MG63 (cell line): ENCODE results near the gene IER5L. TPM values are rescaled to one million over a fixed set of nuclear protein-coding genes. Genes with fewer than 3 reads are reported as not detected.

Experiments
- total RNA-seq: library from RNA; depleted of rRNA; stranded (reverse); fragments of >200 nt; shearing (Covaris generic); gene quantifications from 2 replicates; pipeline ENCODE4 v1.2.3, GENCODE V29; 2014; ENCODE audit warnings: low replicate concordance; rRNA removed

IER5L gene
- total RNA-seq, 1 experiment from 2014 or later, result 21.7 TPM

Other genes starting within 250 kb of the IER5L start
- 16.9 and 29.7 TPM in 2 replicates for gene DOLK, start 230.7 kb downstream of the IER5L start, total RNA-seq
- gene NUP188, start 230.6 kb downstream of the IER5L start, total RNA-seq, result 14.5 and 22.4 TPM in 2 replicates
- gene SH3GLB2, start 149.9 kb downstream of the IER5L start, total RNA-seq, result 36.7 and 42.7 TPM in 2 replicates
- 16.5 and 19.3 TPM in 2 replicates for gene MIGA2, start 141.6 kb downstream of the IER5L start, total RNA-seq
- gene DOLPP1, start 97.2 kb downstream of the IER5L start, total RNA-seq, result 18.4 and 24.9 TPM in 2 replicates
- gene CRAT, start 67.5 kb downstream of the IER5L start, total RNA-seq, result 16.3 and 17.5 TPM in 2 replicates
- 76.3 and 127 TPM in 2 replicates for gene PTPA, start 66.8 kb downstream of the IER5L start, total RNA-seq